Measurements from ENCODE around the gene STAC3.

- TF ChIP-seq ZBTB21 (CRISPR knock-in tag; IDR thresholded peaks at IDR 0.05; ENCODE audit: borderline replicate concordance) (no peak), CTCF (IDR thresholded peaks at IDR 0.05) (no peak)
- TF ChIP-seq, protein P1, sequence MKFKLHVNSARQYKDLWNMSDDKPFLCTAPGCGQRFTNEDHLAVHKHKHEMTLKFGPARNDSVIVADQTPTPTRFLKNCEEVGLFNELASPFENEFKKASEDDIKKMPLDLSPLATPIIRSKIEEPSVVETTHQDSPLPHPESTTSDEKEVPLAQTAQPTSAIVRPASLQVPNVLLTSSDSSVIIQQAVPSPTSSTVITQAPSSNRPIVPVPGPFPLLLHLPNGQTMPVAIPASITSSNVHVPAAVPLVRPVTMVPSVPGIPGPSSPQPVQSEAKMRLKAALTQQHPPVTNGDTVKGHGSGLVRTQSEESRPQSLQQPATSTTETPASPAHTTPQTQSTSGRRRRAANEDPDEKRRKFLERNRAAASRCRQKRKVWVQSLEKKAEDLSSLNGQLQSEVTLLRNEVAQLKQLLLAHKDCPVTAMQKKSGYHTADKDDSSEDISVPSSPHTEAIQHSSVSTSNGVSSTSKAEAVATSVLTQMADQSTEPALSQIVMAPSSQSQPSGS (CRISPR knock-in tag; IDR thresholded peaks at IDR 0.05; ENCODE audit: borderline replicate concordance, low read depth), result no peak
Observed at GRCh38 chr12:57273516-57273915, 22.5 kb upstream of the STAC3 start.
